Measurements from ENCODE around the gene SIRT4.

DNA sequence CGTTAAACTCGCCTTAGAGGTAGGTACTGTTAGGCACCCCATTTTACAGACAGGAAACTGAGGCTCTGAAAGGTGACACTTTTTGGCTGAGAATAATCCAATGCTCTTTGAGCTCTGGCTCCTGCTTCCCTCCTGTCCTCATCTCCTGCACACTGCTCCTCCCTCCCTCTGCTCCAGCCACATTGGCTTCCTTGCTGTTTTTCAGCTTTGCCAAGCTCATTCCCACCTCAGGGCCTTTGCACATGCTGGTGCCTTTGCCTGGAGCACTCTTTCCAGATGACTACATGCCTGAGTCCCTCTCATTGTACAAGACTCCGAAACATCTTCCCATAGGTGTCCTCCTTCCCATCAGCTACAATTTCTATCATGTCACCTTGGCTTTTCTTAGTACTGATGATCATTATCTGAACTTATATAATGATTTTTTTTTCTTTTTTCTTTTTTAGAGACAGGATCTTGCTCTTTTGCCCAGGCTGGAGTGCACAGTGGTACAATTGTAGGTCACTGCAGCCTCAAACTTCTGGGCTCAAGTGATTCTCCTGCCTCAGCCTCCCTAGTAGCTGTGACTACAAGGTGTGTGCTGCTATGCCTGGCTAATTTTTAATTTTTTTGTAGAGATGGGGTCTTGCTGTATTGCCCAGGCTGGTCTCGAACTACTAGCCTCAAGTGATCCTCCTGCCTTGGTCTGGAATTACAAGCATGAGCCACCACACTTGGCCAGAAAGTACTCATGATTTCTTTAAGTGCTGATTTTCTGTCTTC is 51.6 kb downstream of the SIRT4 start:
- TF ChIP-seq EZH2 (IDR thresholded peaks at IDR 0.05; ENCODE audit: insufficient read depth, low read length), result no peak
- TF ChIP-seq, protein P1, sequence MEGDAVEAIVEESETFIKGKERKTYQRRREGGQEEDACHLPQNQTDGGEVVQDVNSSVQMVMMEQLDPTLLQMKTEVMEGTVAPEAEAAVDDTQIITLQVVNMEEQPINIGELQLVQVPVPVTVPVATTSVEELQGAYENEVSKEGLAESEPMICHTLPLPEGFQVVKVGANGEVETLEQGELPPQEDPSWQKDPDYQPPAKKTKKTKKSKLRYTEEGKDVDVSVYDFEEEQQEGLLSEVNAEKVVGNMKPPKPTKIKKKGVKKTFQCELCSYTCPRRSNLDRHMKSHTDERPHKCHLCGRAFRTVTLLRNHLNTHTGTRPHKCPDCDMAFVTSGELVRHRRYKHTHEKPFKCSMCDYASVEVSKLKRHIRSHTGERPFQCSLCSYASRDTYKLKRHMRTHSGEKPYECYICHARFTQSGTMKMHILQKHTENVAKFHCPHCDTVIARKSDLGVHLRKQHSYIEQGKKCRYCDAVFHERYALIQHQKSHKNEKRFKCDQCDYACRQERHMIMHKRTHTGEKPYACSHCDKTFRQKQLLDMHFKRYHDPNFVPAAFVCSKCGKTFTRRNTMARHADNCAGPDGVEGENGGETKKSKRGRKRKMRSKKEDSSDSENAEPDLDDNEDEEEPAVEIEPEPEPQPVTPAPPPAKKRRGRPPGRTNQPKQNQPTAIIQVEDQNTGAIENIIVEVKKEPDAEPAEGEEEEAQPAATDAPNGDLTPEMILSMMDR (IDR thresholded peaks at IDR 0.05; ENCODE audit: insufficient read depth, low read depth, low read length), result no peak
